ENCODE results near the gene MPHOSPH6.
"Not testable (repeated sequence)": the region's sequence is repeated elsewhere in the genome, so short reads cannot be mapped to it uniquely, and the experiment has no call there.

Gene MPHOSPH6, protein sequence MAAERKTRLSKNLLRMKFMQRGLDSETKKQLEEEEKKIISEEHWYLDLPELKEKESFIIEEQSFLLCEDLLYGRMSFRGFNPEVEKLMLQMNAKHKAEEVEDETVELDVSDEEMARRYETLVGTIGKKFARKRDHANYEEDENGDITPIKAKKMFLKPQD

GRCh38 chr16:82169861-82170845 is at the start of gene MPHOSPH6:
Gene MPHOSPH6 (minus strand): TSS chr16:82170224. CDS start chr16:82170175, 49 bp downstream.
- DNase-seq (ENCODE audit: low read depth, low spot score), result peak; percentile 77

DNA sequence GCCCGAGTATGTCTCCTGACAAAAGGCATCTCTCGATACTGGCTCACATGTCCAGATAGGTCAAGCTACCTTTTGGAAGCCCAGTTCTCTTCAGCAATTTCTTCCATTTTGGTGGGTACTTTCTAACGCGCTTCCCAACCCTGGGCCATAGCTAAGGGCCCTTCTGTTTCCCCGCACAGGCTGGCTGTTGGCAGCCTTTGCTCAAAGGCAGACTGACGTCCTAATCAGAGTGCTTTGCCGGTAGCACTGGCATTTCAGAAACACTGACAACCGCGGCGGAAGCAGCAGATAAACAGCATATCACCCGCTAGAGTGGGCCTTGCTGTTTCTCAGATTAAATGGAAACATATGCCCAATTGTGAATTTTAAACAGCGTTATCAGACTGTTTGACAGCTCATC is 49.3 kb upstream of the MPHOSPH6 start:
- no peak for DNase-seq (ENCODE audit: low read depth, low spot score)

DNA sequence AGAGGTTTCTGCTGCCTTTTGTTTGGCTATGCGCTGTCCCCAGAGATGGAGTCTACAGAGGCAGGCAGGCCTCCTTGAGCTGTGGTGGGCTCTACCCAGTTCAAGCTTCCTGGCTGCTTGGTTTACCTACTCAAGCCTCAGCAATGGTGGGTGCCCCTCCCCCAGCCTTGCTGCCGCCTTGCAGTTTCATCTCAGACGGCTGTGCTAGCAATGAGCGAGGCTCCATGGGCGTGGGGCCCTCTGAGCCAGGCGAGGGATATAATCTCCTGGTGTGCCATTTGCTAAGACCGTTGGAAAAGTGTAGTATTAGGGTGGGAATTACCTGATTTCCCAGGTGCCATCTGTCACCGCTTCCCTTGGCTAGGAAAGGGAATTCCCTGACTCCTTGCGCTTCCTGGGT is 39.3 kb upstream of the MPHOSPH6 start:
- DNase-seq (ENCODE audit: low read depth, low spot score), result not testable (repeated sequence)

- DNase-seq (ENCODE audit: low read depth, low spot score), result no peak
Observed at GRCh38 chr16:82203198-82203597, 33.2 kb upstream of the MPHOSPH6 start.

GRCh38 chr16:82201926-82202325 is 31.9 kb upstream of the MPHOSPH6 start:
- no peak for DNase-seq (ENCODE audit: low read depth, low spot score)

DNA sequence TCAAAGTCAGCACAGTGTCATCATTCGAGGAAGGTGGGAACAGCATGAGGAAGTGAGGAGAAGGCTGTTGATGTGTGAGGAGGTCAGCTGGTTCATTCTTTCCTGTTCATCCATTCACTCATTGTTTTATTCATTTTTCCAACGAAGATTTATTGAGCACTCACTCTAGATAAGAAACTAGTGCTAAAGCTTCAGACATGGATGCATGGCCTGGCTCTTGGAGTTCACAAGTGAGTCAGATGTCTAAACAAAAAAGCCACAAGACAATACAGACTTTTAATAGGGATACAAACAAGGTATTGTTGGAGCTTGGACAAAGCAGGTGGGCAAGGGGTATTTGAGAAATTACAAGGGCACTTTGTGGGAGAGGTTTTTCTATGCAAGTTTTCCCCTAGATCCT is 31.3 kb upstream of the MPHOSPH6 start:
- DNase-seq (ENCODE audit: low read depth, low spot score), result no peak

GRCh38 chr16:82199209-82199608 is 29.2 kb upstream of the MPHOSPH6 start:
- DNase-seq (ENCODE audit: low read depth, low spot score), result no peak

GRCh38 chr16:82197540-82198240 is 27.7 kb upstream of the MPHOSPH6 start:
- no peak for DNase-seq (ENCODE audit: low read depth, low spot score)

DNA sequence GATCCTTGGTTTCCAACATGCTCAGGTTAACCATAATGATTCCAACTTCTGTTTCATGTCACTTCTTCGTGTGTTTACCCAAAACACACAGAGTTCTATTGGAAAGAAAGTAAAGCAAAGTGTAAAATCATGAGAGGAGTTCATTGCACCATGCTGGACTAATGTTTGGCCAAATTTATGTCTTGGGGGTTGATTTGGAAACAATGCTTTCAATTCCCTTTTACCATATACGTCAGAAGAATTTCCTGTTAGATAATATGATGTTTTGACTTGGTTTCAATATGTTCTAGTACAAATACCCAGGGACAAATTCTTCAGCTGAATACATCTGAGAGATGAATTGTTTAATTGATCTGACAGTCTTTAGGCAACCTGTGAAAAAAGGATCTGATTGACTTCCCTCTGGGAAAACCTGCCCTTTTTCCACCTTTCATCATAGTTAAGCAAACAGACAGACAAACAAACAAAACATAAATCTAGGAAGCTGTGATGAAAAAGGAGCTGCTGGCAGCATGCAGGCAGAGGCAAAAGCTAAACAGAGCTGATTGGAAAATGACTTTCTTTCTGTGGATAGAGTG is 26.0 kb upstream of the MPHOSPH6 start:
- DNase-seq (ENCODE audit: low read depth, low spot score), result no peak

GRCh38 chr16:82194086-82194485 is 24.1 kb upstream of the MPHOSPH6 start:
- no peak for DNase-seq (ENCODE audit: low read depth, low spot score)

GRCh38 chr16:82192665-82193064 is 22.6 kb upstream of the MPHOSPH6 start:
- DNase-seq (ENCODE audit: low read depth, low spot score), result no peak

GRCh38 chr16:82190386-82190785 is 20.4 kb upstream of the MPHOSPH6 start:
- DNase-seq (ENCODE audit: low read depth, low spot score), result no peak

DNA sequence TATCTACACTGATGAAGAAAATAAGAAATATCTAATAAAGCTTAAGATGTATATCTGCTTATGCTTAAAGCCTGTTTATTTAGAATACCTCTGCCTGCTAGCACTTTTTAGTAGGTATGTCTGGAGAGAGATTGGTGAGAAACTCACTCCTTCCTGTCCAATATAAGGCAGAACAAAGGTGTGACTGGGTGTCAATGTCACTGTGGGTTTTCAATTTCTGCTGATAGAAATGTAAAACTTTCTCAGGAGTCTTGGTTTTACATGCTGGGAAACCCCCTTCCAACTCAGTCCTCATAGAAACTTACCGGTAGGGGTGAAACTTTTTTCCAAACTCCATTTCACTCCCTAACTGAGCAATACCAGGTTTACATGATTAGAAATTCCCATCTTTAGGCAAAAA is 17.8 kb upstream of the MPHOSPH6 start:
- DNase-seq (ENCODE audit: low read depth, low spot score), result no peak

GRCh38 chr16:82185012-82185411 is 15.0 kb upstream of the MPHOSPH6 start:
- no peak for DNase-seq (ENCODE audit: low read depth, low spot score)

DNA sequence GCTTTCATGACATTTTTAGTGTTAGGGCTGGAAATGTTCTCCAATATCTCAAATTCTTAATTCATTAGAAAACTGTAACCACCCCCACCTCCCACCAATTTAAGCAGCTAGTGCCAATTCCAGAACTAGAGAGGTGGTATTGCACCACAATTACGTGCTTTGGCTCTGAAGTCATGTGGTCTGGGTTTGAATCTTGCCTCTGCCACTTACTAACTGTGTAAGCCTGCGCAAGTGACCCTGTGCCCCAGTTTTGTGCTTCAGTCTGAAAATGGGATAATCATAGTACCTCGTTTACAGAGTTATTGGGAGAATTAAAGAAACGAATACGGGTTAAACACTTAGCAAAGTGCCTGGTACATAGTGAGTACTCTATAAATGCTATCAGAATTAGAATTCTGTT is 14.2 kb upstream of the MPHOSPH6 start:
- no peak for DNase-seq (ENCODE audit: low read depth, low spot score)

DNA sequence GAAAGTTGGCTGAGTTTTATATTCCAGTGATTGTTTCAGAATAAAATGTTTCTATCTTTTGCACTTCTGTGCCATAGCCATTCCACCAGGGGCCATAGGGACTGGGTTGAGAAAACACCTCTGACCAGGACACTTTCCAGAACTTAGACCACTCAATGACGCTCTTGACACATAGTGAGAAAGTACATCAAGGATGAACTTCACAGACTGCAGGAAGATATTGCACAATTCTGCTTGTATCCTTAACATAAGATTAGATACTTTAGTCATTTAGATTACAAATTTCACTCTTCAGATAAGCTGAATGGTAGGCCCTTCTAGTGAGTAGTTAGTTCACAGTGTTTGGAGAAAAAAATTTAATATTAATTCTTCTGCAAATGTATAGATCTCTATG is 13.0 kb upstream of the MPHOSPH6 start:
- DNase-seq (ENCODE audit: low read depth, low spot score), result no peak

DNA sequence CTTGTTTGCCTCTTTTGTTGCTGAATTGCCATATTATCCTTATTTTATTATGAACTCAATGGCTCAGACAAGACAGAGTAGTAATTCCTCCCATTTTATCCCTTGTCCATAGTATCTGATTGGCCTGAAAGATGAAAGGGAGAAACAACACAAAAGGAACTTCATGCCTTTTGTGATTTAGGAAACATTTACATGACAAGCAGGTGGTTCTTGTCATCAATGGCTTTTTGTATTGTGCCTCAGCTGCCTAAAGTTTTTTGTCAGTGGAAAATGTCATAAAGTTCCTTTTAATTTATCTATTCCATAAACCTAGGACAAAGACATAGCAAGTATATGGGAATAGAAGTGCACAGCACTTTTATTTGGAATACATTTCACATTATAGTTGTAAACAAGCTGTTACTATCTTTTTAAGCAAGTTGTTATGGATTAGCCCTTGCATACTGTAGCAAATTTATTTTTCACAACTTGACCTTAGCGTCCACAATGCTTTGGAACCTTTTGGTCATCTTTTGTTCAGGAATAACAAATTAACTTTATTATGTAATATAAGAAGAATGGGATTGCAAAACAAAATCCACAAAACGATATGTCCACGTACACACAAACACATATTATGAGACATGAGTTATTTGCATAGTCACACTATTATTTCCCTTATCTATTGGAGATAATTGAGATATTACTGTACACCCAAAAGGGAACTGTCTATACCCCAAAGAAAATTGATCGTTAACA is 12.4 kb upstream of the MPHOSPH6 start:
- no peak for DNase-seq (ENCODE audit: low read depth, low spot score)

DNA sequence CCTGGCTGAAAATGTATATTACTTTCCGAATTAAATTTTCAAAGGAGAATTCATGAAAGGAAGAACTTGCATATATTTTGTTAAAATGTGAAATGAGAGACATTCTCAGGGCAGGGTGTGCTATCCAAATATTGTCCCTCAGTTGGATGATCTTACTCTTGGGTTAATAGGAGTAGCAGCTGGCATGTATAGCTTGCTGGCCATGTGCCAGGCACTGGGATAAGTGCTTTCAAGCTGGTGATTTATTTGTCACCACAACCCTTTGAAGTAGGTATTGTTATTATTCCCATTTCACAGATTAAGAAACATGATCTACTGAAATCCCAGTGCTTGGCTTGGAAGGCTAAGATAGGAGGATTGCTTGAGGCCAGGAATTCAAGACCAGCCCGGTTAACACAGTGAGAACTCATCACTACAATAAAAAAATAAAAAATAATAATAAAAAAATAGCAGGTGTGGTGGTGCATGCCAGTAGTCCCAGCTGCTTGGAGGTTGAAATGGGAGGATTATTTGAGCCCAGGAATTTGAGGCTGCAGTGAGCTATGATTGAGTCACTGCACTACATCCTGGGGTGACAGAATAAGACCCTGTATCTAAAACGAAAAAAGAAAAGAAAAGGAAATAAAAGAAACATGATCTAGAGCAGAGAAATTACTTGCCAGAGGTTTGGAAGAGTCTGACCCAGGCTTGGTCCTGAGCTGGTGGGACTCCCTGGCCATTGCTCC is 11.6 kb upstream of the MPHOSPH6 start:
- DNase-seq (ENCODE audit: low read depth, low spot score), result no peak

DNA sequence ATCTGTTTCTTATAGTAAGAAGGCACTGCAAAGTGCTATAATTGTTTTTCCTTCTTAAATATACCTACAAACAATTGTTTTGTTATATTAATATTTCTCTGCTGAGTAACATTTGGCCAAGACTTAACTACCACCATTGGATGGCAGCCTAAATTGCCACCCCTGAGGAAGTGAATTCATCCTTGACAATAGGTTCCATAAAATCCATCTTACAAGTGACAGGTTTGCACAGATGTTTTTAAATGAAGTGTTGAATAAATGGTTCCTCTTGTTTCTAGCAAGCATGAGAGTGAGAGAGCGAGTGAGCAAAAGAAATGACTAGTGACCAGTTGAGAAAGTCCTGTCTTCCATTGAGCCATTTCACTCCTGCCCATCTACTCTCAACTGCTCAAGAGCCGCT is 8.3 kb upstream of the MPHOSPH6 start:
- no peak for DNase-seq (ENCODE audit: low read depth, low spot score)

GRCh38 chr16:82177555-82177954 is 7.5 kb upstream of the MPHOSPH6 start:
- no peak for DNase-seq (ENCODE audit: low read depth, low spot score)

- no peak for DNase-seq (ENCODE audit: low read depth, low spot score)
Observed at GRCh38 chr16:82176204-82176603, 6.2 kb upstream of the MPHOSPH6 start.
